GM21528 (cell line): ENCODE data around the gene CKLF.
"Not testable (repeated sequence)": the region's sequence is repeated elsewhere in the genome, so short reads cannot be mapped to it uniquely, and the experiment has no call there.

Source experiments
- ATAC-seq: cut with Tn5 transposase; IDR thresholded peaks from one replicate; pipeline ENCODE4 v1.9.1; 2021; ENCODE audit warnings: mild to moderate bottlenecking, moderate library complexity; ENCODE audit not compliant: unreplicated experiment, low FRiP score

The CKLF gene

GRCh38 chr16:66590322-66590721, 37.9 kb downstream of the CKLF start:
- ATAC-seq, result no peak

DNA sequence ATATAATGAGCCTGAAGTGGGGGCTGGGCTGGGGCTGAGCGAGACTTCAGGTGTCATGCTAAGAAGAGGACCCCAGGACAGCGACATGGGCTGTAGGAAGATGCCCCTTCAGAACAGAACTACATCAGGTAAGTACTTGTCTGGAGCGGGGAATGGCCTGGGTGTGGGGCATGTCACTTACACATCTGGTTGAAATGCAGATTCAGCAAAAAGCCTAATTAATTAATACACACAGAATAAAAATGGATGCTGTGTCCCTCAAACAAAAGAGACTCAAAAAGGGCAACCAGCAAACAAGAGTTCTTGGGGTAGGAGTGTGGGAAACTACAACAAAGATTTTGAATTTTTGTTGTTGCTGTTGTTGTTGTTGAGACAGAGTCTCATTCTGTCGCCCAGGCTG, 38.6 kb downstream of the CKLF start:
- ATAC-seq, result no peak

DNA sequence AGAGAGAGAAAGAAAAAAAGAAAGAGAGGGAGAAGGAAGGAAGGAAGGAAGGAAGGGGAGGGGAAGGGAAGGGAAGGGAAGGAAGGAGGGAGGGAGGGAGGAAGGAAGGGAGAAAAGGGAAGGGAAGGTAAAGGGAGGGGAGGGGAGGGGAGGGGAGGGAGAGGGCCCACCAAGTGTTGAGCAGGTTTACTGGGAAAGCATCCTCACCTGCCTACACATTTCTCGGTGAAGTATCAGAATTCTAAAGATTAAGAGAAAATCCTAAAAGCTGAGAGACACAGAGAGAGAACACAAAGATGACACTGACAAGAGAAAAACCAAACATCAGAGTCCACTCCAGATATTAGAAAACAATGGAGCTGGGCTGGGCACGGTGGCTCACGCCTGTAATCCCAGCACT, 39.9 kb downstream of the CKLF start:
- ATAC-seq, result no peak

GRCh38 chr16:66592814-66593213, 40.4 kb downstream of the CKLF start:
- ATAC-seq, result no peak

- ATAC-seq, result no peak
Measured at GRCh38 chr16:66594739-66595138, 42.4 kb downstream of the CKLF start.

DNA sequence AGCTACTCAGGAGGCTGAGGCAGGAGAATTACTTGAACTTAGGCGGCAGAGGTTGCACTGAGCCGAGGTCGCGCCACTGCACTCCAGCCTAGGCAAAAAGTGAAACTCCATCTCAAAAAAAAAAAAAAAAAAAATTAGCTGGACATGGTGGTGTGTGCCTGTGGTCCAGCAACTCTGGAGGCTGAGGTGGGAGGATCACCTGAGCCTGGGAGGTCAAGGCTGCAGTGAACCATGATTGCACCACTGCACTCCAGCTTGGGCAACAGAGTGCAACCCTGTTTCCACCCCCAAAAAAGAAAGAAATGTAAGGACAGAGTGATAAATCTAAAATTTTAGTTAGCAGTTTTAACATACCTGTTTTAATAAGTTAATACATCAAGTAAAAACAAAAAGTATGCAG, 44.2 kb downstream of the CKLF start:
- not testable (repeated sequence) for ATAC-seq

DNA sequence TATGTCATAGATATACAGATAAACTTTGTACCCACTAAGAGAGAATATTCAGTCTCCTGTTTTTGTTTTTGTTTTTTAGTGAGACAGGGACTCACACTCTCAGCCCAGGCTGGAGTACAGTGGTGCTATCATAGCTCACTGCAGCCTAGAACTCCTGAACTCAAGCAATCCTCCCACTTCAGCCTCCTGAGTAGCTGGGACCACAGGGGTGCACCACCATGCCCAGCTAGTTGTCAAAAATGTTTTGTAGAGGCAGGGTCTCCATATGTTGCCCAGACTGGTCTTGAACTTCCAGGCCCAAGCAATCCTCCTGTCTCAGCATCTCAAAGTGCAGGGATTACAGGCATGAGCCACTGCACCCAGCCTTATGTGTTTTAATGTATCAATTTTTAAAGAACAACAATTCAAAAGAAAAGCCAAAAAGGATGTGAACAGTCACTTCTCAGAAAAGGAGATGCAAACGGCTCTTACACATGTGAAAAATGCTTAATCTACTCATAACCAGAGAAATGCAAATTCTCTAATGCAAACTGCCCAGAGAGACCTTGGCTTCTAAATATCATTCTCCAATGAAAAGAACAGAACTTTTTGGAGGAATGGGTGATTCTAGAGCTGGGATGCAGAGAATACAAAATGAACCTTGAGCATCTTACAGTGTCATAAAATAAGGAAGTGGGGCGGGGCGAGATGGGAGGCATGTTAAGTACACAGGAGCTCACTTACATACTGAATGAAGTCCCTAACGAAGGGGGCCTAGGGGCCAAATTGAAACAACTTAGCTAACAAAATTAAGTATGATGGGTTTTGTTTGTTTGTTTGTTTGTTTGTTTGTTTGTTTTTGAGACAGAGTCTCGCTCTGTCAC, 44.8 kb downstream of the CKLF start:
- ATAC-seq, result no peak

DNA sequence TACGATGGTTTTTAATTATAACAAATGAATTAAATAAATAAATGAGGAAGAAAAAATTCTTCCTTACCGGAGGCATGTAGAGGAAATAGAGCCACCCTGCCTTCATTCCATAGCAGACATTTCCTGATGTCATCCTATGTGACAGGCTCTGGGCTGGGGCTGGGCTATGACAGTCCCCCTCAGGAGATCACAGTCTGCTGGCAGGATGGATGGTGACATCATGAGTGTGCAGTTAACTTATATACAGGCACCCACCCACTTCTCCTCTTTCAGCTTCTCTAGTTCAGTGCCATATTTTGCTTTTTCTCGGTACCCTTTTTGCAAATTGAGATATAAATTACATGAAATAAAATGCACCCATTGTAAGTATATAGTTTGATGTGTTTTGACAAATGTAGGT, 45.7 kb downstream of the CKLF start:
- ATAC-seq, result no peak

- ATAC-seq, result no peak
Measured at GRCh38 chr16:66599726-66600125, 47.4 kb downstream of the CKLF start.

DNA sequence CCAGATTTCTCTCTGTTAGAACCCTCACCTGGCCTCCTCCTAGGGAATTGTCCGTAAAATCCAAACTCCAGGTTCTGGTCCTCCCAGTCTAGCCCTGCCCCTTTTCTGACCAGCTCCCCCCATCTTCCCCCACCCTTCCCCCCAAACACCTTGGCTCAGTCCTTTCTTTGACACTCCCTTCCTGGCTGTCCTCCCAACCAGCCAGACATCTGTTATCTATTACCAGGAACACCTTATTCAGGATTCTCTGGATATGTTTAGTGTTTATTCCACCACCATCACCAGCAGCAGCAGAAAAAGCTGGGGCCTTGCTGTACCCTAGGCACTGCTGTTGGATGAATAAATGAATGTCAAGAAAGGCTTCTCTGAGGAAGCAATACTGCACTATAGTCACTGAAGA, 48.1 kb downstream of the CKLF start:
- no peak for ATAC-seq

GRCh38 chr16:66601471-66601870, 49.1 kb downstream of the CKLF start:
- no peak for ATAC-seq

GRCh38 chr16:66603537-66604375, 51.4 kb downstream of the CKLF start:
- ATAC-seq, result no peak

DNA sequence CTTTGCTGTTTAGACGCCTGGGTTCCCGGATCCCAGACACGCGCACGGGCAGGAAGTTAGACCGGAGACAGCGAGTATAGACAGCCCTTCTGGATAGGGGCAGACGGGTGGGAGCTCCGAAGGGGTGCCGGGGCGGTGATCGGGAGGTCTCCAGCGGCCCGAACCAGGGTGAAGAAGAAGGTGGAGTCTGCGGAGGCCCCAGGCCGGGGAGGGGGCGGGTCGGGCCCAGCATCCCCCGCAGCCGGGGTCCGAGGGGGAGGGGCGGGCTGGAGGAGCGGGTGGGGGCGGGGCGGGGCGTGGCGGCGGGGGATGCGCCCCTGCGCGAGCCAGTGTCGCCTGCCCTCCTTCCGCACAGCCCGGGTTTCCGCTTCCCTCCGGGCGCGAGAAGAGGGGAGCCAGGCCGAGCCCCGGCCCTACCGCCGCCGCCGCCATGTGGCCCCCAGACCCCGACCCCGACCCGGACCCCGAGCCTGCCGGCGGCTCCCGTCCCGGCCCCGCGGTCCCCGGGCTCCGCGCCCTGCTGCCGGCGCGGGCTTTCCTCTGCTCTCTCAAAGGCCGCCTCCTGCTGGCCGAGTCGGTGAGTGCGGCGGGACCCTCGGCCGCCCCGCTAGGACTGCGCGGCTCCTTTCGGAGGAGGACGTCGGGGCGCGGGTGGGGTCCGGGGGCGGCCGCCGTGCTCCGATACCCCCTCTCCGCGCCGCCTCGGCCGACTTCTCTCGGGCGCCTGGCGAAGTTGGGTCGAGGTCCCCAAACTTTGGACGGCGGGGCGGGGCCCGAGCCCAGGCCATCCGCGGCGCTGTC, 52.2 kb downstream of the CKLF start, which contains the start of gene CMTM3:
Gene CMTM3 (plus strand): TSS at position 329 of the 801 bp plus-strand sequence. CDS start 102 bp downstream, at position 431.
- peak; percentile 61 for ATAC-seq

DNA sequence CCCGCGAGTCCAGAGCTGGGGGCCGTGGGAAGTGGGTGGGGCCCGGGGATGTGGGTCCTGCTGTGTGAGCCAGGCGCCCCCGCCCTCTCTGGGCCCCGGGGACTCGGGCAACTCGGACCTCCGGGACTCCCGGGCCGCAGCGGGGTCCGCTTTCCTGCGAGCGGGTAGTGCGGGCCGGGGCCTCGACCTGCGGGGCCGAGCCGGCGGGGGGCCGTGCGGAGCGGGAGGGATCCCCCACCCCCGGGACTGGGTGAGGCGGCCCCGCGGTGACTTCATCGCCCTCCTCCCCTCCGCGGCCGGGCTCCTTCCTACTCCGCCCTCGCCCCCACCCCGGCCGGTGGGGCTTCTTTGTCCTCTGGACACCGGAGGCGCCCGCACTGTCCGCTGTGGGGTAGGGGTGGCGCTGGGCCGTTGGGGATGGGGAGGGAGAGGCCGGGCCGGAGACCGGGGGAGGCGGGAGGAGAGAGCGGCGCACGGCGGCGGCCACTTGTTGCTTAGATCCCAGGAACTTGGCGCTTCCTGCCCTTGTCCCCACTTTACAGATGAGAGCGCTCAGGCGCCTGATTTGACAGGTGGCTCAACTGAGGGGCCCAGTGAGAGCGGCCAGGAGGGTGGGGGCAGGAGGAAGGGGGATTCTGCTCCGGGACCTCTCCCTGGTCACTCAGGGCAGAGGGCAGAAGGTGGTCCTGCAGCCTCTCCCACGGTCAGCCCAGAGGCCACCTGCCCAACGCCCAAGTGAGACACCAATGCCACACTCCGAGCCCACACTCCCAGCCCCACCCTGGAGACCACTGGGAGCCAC, 53.0 kb downstream of the CKLF start:
- ATAC-seq, result peak; percentile 10

DNA sequence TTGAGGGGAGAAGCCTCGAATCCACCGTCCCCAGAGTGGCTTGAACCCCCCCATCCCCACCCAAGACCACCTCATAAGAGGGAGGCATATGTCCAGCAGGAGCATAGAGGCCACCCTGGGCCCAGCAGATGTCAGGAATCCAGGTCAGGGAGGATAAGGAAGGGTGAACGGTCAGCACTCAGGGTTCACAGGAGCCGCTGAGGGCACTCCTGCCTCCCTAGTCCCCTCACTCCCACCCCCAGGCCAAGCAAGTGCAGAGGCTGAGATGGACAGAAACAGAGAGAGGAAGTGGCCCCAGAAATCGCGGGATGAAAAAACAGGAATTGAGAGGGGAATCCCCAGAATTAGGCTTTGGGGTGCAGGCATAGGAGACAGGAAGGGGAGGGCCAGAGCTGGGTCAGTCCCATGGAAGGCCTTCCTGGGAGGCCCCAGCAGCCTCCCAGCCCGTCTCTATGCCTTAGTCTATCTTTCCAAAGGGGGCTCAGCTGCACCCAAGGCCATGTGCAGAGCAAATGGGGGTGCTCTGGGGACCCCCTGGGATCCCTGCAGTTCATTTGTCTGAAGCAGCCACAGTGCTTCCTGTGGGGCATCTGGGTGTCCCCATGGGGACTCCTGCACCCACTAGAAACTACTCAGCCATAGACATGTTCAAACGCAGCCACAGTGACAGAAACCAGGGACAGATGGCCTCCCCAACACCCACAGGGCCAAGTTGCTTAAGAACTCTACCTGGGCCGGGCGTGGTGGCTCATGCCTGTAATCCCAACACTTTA, 53.8 kb downstream of the CKLF start:
- peak; percentile 36 for ATAC-seq

- ATAC-seq, result no peak
Measured at GRCh38 chr16:66608241-66609138, 56.1 kb downstream of the CKLF start.

- no peak for ATAC-seq
Measured at GRCh38 chr16:66609139-66609510, 56.7 kb downstream of the CKLF start.

DNA sequence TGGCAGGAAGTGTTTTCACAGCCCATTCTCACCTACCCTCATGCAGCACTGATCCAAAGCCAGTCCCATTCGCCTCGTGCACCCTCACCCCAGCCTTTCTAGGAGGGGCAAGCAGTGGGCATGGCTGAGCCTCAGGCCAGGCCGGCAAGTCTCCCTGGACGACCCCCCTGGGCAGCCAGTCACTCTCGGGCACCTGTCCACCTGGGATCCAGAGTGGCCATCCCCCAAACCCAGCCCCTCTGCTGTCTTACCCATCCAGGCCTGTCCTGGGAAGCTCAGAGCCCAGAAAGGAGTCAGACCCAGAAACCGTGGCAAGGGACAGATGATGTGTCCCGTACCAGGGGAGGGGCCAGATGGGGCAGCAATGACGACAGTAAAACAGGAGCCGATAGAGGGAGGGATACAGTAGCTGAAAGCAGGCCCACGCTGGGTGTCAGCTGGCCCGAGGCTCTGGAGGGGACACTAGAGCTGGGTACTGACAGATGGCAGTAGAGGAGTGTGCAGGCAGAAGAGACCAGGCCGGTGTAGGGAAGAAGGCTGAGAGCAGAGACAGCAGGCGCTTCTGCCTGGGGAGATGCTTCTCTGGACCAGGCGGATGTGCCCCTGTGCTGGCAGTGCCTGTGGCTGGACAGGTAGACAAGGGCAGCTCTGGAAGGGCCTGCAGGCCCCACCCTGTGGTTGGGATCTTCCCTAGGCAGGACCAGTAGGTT, 57.9 kb downstream of the CKLF start:
- ATAC-seq, result no peak
